Measurements from ENCODE around the gene CCT8L2. TPM values are rescaled to one million over a fixed set of nuclear protein-coding genes. Genes with fewer than 3 reads are reported as not detected.
"Not testable (repeated sequence)": the region's sequence is repeated elsewhere in the genome, so short reads cannot be mapped to it uniquely, and the experiment has no call there.

Gene CCT8L2
- total and polyA plus RNA-seq, 8 donors, result not detected

- peaks cover 0 to 31% (median 12%) of the 10 kb centered on the region in 4 donors for H3K9me3 ChIP-seq
- no peaks in the 10 kb centered on the region for H3K27me3 ChIP-seq
- H3K4me1 ChIP-seq, result no peaks in the 10 kb centered on the region
- WGBS, 5 donors, result 91 to 100% (median 97%) methylated on average over 2 to 3 of the region's 3 CpGs; no CpG with 5 or more reads in 1 of the 5 donors
- H3K27ac ChIP-seq, result no peak overlapping the region
- no peak overlapping the region for H3K4me3 ChIP-seq
- no peaks in the 10 kb centered on the region for H3K36me3 ChIP-seq
- no peak for TF ChIP-seq EP300 (IDR thresholded peaks at IDR 0.05)
- TF ChIP-seq POLR2A (IDR thresholded peaks at IDR 0.05), result no peak
- TF ChIP-seq CTCF (IDR thresholded peaks at IDR 0.05), result no peak
- TF ChIP-seq POLR2AphosphoS5 (IDR thresholded peaks at IDR 0.05), result no peak
- DNase-seq, result no peak
- intact Hi-C loops (cut with DNase I; ENCODE audit: low total_unique reads), result no loop called here
Observed at GRCh38 chr22:16559056-16559955, 33.3 kb downstream of the CCT8L2 start.

DNA sequence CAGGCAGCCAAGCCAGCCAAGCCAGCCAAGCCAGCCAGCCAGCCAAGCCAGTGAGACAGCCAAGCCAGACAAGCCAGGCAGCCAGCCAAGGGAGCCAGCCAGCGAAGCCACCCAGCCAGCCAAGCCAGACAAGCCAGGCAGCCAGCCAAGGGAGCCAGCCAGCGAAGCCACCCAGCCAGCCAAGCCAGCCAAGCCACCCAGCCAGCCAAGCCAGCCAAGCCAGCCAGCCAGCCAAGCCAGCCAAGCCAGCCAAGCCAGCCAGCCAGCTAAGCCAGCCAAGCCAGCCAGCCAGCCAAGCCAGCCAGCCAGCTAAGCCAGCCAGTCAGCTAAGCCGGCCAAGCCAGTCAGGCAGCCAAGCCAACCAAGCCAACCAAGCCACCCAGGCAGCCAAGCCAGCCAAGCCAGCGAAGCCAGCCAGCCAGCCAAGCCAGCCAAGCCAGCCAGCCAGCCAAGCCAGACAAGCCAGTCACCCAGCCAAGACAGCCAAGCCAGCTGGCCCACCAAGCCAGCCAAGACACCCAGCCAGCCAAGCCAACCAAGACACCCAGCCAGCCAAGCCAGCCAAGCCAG, 34.1 kb downstream of the CCT8L2 start:
- H3K27me3 ChIP-seq; intact Hi-C loops (cut with DNase I; ENCODE audit: low total_unique reads); DNase-seq; H3K4me1 ChIP-seq; H3K27ac ChIP-seq; H3K36me3 ChIP-seq; H3K4me3 ChIP-seq: not testable (repeated sequence)
- 43 to 77% (median 73%) methylated on average over 1 to 4 of the region's 4 CpGs for WGBS, 5 donors
- peaks cover 0 to 29% (median 14%) of the 10 kb centered on the region in 4 donors for H3K9me3 ChIP-seq

DNA sequence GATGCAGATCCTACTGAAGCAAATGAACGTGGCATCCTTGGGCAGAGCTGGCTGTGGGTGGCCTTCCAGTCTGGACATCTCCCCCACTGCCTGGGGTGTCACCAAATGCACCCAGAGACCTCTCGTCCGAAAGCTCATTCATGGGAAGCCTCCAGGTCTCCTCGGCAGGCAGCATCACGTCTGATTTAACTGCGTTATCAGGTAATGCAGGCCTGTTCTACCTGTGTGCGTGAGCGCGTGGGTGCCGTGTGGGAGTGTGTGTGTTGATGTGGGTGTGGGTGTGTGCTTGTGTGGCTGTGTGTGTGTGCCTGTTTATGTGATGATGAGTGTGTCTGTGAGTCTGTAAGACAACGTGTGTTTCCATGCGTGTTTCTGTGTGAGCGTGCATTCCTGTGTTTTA, 35.1 kb downstream of the CCT8L2 start:
- intact Hi-C loops (cut with DNase I; ENCODE audit: low total_unique reads); H3K4me1 ChIP-seq; H3K27ac ChIP-seq; H3K36me3 ChIP-seq; H3K4me3 ChIP-seq; DNase-seq; H3K27me3 ChIP-seq: not testable (repeated sequence)
- 81 to 88% (median 86%) methylated on average over 12 to 13 of the region's 13 CpGs for WGBS, 5 donors
- peaks cover 0 to 33% (median 16%) of the 10 kb centered on the region in 4 donors for H3K9me3 ChIP-seq

DNA sequence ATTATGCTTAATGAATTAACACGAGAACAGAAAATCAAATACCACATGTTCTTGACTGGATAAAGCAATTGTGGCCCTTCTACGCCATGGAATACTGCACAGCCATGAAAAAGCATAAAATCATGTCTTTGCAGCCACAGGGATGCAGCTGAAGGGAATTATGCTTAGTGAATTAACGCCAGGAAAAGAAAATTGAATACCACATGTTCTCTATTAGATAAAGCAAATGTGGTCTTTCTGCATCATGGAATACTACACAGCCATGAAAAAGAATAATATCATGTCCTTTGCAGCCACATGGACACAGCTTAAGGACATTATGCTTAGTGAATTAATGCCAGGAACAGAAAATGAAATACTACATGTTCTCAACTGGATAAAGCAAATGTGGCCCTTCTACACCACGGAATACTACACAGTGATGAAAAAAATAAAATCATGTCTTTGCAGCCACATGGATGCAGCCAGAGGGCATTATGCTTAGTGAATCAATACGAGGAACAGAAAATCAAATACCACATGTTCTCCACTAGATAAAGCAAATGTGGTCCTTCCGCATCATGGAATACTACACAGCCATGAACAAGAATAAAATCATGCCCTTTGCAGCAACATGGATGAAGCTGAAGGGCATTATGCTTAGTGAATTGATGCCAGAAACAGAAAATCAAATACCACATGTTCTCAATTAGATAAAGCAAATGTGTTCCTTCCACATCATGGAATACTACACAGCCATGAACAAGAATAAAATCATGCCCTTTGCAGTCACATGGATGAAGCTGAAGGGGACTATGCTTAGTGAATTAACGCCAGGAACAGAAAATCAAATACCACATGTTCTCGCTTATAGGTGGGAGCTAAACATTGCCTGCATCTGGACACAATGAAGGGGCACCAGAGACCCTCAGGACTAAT, 37.3 kb downstream of the CCT8L2 start:
- H3K27me3 ChIP-seq; intact Hi-C loops (cut with DNase I; ENCODE audit: low total_unique reads); H3K4me1 ChIP-seq; H3K27ac ChIP-seq; H3K36me3 ChIP-seq; DNase-seq; H3K4me3 ChIP-seq: not testable (repeated sequence)
- WGBS, 5 donors, result 81 to 86% (median 83%) methylated on average over 7 to 8 of the region's 8 CpGs
- peaks cover 0 to 23% (median 16%) of the 10 kb centered on the region in 4 donors for H3K9me3 ChIP-seq

DNA sequence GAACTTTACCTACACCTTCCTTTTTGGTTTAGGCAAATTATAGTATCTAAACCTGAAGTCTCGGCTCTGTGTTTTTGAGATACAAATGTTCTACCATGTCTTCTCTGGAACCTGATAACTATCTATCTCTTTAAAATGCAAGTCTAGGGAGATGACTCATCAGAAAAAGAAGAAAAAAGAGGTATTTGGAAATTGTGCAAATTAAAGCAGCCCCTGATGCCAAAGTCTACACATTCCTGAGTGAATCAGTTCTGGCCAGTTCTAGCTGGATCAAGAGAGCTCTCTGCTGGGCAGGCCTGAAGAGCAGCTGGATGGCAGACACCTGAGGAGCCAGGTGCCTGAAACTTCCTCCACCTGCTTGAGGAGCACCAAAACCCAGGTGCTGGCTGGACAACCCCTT, 49.3 kb downstream of the CCT8L2 start:
- H3K4me3 ChIP-seq; H3K27me3 ChIP-seq; H3K36me3 ChIP-seq; H3K4me1 ChIP-seq; H3K9me3 ChIP-seq; H3K27ac ChIP-seq; intact Hi-C loops (cut with DNase I; ENCODE audit: low total_unique reads); DNase-seq: not testable (repeated sequence)
- 45 to 80% (median 74%) methylated on average over 1 of the region's 1 CpG for WGBS, 5 donors

Other genes starting within 250 kb of the CCT8L2 start
- gene XKR3, start 232.6 kb upstream of the CCT8L2 start, total RNA-seq, result not detected
- not detected for gene XKR3, start 232.6 kb upstream of the CCT8L2 start, polyA plus RNA-seq